ENCODE measurements around the gene ABHD17B.

Gene ABHD17B

DNA sequence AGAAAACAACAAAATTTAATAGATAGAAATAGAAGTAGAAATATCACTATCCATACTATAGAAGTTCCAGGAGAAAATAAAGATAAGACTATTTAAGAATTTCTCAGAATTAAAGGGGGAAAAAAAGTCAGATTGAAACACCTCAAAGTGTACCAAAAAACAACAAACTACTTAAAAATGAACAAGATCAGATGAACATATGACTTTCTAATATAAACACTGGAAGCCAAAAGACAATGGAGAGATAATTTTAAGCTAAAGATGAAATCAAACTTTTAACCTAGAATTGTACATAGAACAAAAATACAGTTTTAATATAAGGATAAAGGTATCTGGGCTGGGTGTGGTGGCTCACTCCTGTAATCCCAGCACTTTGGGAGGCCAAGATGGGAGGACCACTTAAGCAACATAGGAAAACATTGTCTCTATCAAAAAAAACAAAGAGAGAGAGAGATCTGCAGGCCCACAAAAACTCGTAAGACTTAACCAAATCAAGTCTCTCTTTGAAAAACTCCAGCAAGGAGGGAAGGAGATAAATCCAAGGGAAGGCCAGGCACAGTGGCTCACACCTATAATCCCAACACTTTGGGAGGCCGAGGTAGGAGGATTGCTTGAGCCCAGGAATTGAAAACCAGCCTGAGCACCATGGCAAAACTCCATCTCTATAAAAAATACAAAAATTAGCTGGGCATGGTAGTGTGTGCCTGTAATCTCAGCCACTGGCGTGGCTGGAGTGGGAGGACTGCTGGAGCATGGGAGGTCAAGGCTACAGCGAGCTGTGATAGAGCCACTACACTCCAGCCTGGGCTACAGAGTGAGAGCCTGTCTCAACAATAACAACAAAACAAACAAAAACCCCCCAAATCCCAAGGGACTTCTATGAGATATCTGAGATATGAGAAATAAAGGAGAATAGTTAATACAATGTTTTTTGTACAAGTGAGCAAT lies 32.4 kb downstream of the ABHD17B start:
- DNase-seq (ENCODE audit: low read depth, low spot score), result no peak

DNA sequence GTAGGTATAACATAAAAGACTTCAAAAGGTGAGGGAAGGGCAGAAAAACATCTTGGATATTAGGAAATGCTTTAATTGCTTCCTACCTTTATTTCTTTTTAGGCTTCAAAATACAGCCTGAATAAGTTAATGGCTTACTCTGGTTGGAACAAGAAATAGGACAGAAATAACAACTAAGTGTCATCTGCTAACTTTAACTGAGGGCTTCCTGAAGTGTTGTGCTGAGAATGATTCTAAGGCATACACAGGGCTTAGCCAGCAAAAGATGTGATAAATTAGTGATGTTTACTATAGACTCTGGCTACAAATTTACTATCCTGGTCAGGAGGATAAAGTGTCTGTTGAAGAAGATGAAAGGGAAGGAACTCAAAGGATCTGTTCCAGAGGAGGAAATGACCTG lies 34.2 kb downstream of the ABHD17B start:
- no peak for DNase-seq (ENCODE audit: low read depth, low spot score)

GRCh38 chr9:71876106-71876505 lies 34.9 kb downstream of the ABHD17B start:
- DNase-seq (ENCODE audit: low read depth, low spot score), result no peak

DNA sequence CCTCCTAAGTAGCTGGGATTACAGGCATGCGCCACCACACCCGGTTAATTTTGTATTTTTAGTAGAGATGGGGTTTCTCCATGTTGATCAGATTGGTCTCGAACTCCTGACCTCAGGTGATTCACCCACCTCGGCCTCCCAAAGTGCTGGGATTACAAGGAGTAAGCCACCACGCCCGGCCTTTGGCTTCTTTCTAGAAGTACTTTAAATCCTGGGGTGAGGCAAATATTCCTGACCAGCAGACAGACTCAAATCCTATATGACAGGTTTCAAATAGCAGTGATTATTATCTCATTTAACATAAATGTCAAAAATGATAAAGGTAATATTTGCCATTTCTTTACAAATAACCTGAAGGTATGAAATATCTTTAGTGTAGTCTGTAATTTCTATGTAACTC lies 35.6 kb downstream of the ABHD17B start:
- no peak for DNase-seq (ENCODE audit: low read depth, low spot score)

DNA sequence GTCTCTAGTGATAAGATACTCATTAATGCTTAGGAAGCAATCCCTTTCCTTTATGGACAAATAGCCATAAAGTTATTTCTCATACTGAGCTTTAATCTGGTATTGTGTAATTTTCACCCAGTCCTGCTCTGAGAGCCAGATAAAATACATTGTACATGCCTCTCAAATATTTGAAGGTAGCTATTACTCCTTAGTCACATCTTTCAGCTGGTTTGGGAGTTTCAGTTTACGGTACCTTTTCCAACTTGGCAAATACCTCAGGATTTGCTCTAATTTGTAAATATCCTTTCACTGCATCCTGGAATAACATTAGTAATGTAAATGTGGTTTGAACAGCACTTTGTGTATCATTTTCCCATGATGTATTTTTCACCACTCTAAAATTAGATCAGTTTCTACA lies 47.4 kb downstream of the ABHD17B start:
- DNase-seq (ENCODE audit: low read depth, low spot score), result no peak

DNA sequence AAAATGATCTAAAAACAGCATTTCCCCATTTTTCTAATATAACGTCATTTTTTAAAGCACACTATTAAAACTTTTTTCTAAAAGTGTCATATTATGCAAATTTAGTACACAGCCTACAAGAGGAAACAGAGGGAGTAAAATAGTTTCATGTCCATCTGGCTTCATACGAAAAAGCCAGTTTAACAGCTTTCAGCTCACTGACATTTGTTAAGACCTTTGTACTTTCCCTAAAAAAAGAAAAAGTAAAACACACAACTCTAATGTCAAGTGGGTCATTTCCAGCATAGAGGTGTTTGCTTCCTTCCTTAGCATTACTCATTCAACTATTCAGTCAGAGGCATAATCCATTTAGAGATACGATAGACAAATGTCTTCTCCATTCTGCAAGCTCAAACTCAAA lies 49.4 kb downstream of the ABHD17B start:
- no peak for DNase-seq (ENCODE audit: low read depth, low spot score)

GRCh38 chr9:71859939-71860338 lies 51.1 kb downstream of the ABHD17B start:
- DNase-seq (ENCODE audit: low read depth, low spot score), result no peak

DNA sequence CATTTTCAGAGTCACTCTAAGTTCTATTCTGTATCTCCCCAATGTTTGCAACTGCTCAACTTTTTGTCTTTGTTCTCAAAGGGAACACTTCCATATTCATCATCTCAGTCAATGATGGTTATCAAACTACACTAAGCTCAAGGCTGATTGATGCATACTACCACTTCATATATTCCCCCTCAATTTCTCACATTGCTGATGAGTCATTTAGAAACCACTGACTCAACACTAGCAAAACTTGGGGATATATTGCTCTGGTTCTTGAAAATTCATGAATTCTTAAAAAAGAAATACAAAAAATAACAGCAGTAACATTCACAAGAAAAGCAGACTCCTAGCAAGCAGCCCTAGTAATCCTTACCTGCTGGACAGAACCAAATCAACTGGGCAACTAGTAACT lies 52.2 kb downstream of the ABHD17B start:
- DNase-seq (ENCODE audit: low read depth, low spot score), result no peak

- DNase-seq (ENCODE audit: low read depth, low spot score), result no peak
Observed at GRCh38 chr9:71858102-71858798, 52.7 kb downstream of the ABHD17B start.

DNA sequence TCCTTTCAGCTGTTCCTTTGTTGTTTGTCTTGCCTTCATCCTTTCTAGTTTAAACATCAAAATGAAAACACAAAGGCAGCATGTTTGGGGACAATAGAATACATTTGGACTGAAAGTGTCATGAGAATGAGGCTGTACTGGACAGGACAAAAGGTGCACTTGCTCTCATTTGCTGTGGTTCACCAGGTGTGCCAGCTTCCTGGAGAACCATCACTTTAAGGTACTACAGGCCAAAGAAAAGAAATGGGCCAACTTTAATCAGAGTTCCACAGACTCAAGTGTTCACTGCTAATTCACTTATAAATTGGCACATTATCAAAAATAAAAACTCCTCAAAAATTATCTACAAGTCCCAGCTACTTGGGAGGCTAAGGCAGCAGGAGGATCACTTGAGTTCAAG lies 53.8 kb downstream of the ABHD17B start:
- DNase-seq (ENCODE audit: low read depth, low spot score), result no peak

GRCh38 chr9:71854811-71855210 lies 56.2 kb downstream of the ABHD17B start:
- no peak for DNase-seq (ENCODE audit: low read depth, low spot score)

DNA sequence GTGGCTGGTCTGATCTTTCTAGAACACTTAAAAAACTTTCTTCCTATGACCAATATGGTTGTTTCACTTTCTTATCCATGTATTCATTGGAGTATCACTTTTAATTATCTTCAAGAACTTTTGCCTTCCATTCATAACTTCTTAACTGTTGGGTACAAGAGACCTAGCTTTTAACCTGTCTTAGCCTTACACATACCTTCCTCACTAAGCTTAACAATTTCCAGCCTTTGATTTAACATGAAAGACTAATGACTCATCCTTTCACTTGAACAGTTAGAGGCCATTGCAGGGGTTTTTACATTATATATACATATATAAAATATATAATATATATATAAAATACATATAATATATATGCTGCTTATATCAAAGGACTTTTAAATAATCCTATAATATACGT lies 57.9 kb downstream of the ABHD17B start:
- no peak for DNase-seq (ENCODE audit: low read depth, low spot score)

DNA sequence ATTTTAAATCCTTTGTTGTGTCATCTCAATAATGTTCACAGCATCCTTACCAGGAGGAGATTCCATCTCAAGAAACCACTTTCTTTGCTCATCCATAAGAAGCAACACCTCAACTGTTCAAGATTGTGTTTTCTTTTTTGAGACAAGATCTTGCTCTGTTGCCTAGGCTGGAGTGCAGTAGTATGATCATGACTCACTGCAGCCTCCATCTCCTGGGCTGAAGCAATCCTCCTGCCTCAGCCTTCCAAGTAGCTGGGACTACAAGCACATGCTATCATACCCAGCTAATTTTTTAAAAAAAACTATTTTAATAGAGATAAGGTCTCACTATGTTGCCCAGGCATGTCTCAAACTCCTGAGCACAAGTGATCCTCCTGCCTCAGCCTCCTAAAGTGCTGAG lies 60.0 kb downstream of the ABHD17B start:
- no peak for DNase-seq (ENCODE audit: low read depth, low spot score)

GRCh38 chr9:71847892-71848291 lies 63.1 kb downstream of the ABHD17B start:
- DNase-seq (ENCODE audit: low read depth, low spot score), result no peak

- no peak for DNase-seq (ENCODE audit: low read depth, low spot score)
Observed at GRCh38 chr9:71844808-71845207, 66.2 kb downstream of the ABHD17B start.

GRCh38 chr9:71839668-71840067 lies 71.3 kb downstream of the ABHD17B start:
- no peak for DNase-seq (ENCODE audit: low read depth, low spot score)

DNA sequence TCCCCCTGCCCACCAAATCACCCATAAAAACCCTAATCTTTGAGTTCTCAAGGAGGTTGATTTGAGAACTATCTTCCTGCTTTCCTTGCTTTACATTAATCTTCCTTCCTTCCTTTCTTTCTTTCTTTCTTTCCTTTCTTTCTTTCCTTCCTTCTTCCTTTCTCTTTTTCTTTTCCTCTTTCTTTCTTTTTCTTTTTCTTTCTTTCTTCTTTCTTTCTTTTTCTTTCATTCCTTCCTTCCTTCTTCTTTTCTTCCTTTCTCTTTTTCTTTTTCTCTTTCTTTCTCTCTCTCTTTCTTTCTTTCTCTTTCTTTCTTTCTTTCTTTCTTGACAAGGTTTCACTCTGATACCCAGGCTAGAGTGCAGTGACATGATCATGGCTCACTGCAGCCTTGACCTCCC lies 75.4 kb downstream of the ABHD17B start:
- DNase-seq (ENCODE audit: low read depth, low spot score), result no peak

DNA sequence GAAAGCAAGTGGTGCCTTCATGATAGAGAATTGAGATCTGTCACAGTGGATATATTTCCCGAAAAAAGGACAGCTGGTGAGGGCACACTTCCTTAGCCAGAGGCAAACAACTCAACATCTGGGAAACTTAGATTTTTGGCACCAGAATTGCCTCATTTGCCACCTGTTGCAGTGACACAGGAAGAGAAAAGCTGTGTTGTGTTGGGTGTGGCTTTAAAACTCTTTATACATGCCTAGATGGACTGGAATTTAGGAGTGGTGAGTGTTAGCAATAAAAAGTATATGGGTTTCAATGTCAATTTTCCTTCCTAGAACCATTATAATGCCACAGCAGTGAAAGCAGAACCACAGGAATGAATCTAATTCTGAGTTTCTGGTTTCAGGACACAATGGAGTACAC lies 80.1 kb downstream of the ABHD17B start:
- DNase-seq (ENCODE audit: low read depth, low spot score), result no peak

DNA sequence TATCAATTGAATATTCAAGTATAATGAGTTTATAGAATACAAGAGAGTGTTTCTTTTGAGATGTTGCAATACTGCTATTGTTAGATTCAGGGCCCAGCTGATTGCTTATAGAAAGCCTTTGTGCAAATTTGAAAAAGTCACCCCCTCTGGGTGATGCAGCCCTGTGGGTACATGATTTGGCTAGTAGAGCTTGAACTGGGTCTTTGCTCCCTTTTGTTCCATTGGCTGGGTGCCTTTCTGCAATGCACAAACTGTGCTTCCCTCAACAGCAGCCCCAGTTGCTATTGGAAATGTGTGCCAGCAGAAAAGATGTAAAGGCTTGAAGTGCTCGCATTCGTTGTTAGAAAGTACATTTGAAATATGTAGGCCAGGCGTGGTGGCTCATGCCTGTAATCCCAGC lies 80.8 kb downstream of the ABHD17B start:
- no peak for DNase-seq (ENCODE audit: low read depth, low spot score)

GRCh38 chr9:71826279-71826678 lies 84.7 kb downstream of the ABHD17B start:
- no peak for DNase-seq (ENCODE audit: low read depth, low spot score)

GRCh38 chr9:71824257-71824656 lies 86.7 kb downstream of the ABHD17B start:
- no peak for DNase-seq (ENCODE audit: low read depth, low spot score)

DNA sequence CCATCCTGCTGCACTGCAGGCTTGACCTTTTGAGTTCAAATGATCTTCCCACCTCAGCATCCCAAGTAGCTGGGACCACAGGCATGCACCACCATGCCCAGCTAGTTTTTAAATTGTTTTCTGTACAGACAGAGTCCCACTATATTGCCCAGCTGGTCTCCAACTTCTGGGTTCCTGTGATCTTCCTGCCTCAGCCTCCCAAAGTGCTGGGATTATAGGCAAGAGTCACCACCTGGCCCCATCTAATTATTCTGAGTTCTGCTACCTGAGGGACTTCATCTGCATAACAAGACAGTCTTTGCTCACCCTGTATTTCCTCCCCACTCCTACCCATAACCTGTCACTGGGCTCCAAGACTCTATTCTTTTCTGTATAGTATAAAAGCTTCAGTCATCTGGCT lies 88.1 kb downstream of the ABHD17B start:
- DNase-seq (ENCODE audit: low read depth, low spot score), result no peak

GRCh38 chr9:71822456-71822855 lies 88.5 kb downstream of the ABHD17B start:
- peak; percentile 29 for DNase-seq (ENCODE audit: low read depth, low spot score)
